ENCODE data around the gene BCL2L15. TPM values are rescaled to one million over a fixed set of nuclear protein-coding genes. Genes with fewer than 3 reads are reported as not detected.
"Not testable (repeated sequence)": the region's sequence is repeated elsewhere in the genome, so short reads cannot be mapped to it uniquely, and the experiment has no call there.

BCL2L15 gene
- total RNA-seq, 2 experiments from 2014 or later, result 0.98 to 1.1 TPM

DNA sequence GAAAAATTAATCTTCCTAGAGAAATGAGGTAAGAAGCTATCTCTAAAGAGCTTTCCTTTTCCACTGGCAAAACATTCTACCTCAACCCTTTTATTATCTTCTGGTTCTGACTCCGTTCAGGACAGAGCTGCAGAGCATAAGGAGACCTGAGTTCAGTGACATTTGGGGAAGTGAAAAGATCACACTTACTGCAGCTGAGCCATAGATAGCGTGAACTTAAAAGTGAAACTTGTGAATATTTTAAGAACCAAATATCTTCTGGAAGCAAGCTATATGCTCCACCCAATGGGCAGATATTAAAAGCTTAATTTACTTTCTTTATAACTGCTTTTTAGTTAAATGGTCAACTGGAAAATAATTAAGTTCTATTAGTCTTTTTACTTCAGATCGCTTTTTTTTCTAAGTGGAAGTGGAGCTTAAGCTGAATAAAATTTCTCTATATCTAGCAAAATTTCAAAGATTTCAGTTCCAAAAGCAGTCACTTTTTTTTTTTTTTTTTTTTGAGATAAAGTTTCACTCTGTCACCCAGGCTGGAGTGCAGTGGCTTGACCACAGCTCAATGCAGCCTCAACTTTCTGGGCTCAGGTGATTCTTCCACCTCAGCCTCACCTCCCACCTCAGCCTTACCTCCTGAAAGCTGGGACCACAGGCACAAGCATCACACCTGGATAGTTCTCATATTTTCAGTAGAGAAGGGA, 27.8 kb downstream of the BCL2L15 start:
- no peaks in the 10 kb centered on the region for H3K27me3 Mint-ChIP-seq
- ChIA-PET CTCF (interaction anchor here (0.5 to 3.5 kb wide), 9 partner anchors 10 to 1090 kb away, joined by 3 to 15 read pairs (median 4); no protein-coding TSS in a partner anchor), POLR2A (interaction anchor here (0.7 to 1.5 kb wide), 2 partner anchors 11 to 70 kb away, joined by 3 to 4 read pairs; partner anchors contain the start of gene HIPK1)
- no peak overlapping the region for H3K4me3 Mint-ChIP-seq
- H3K36me3 Mint-ChIP-seq (ENCODE audit: low read depth), result peaks cover 57% of the 10 kb centered on the region
- no peak for DNase-seq
- H3K9me3 Mint-ChIP-seq, result no peaks in the 10 kb centered on the region
- no peak overlapping the region for H3K27ac Mint-ChIP-seq
- peaks cover 43% of the 10 kb centered on the region for H3K4me1 Mint-ChIP-seq

DNA sequence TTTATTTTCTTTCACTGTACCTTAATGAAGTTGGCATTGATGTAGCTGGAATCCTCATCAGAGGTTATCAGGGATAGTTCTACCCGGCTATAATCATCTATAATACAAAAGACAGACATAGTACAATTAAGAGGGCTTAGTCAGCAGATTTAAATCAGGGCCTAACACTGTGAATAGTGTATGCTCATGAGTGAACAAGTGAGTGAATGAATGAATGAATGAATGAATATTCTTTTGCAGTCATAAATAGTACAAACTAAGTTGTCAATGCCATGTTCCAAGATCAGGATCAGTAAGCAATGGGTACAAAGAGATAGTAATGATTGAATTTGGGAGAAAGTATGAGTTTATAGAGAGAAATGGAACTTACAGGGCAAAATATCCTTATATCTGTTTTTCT, 28.4 kb downstream of the BCL2L15 start:
- peaks cover 61% of the 10 kb centered on the region for H3K36me3 Mint-ChIP-seq (ENCODE audit: low read depth)
- DNase-seq, result no peak
- H3K4me1 Mint-ChIP-seq, result peaks cover 47% of the 10 kb centered on the region
- ChIA-PET POLR2A (no interaction called here), CTCF (interaction anchor here (0.5 to 3.5 kb wide), 4 partner anchors 9 to 854 kb away, joined by 3 to 15 read pairs (median 5); no protein-coding TSS in a partner anchor)
- H3K9me3 Mint-ChIP-seq, result no peaks in the 10 kb centered on the region
- no peak overlapping the region for H3K4me3 Mint-ChIP-seq
- no peaks in the 10 kb centered on the region for H3K27me3 Mint-ChIP-seq
- H3K27ac Mint-ChIP-seq, result no peak overlapping the region

DNA sequence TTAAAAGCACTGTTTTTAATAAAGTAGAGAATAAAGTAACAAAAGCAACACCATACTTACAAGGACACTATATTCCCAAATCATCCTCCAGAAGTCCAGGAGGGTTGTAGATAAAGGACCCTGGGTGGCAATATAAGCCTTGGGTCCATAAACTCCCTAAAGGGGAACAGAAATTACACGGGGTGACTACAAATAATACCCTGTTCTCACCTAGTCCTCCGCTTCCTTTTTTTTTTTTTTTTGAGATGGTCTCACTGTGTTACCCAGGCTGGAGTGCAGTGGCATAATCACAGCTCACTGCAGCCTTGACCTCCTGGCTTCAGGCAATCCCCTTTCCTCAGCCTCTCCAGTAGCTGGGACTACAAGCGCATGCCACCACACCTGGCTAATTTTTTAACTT, 29.0 kb downstream of the BCL2L15 start:
- Mint-ChIP-seq H3K4me1 (peaks cover 45% of the 10 kb centered on the region), H3K36me3 (ENCODE audit: low read depth) (peaks cover 58% of the 10 kb centered on the region), H3K27ac (no peak overlapping the region), H3K4me3 (no peak overlapping the region), H3K27me3 (no peaks in the 10 kb centered on the region), H3K9me3 (no peaks in the 10 kb centered on the region)
- DNase-seq, result no peak
- POLR2A ChIA-PET, result no interaction called here
- CTCF ChIA-PET, result interaction anchor here (1.8 to 3.5 kb wide), 2 partner anchors 8 to 11 kb away, joined by 7 to 15 read pairs; no protein-coding TSS in a partner anchor

DNA sequence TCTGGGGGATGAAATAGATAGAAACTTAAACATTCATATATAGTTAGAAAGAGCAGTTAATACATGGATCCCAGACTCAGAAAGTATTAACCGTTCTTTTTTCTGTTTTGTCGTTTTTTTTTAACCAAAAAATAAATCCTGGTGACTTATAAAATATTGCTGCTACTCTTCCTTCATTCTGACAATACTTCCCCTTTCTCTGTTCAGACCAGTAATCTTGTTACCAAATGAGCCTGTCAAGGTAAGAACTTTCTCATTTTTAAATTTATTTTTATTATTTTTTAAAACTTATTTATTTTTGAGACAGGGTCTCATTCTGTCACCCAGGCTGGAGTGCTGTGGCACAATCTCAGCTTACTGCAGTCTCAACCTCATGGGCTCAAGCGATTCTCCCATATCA, 29.6 kb downstream of the BCL2L15 start:
- no peaks in the 10 kb centered on the region for H3K27me3 Mint-ChIP-seq
- no peak for DNase-seq
- peaks cover 41% of the 10 kb centered on the region for H3K4me1 Mint-ChIP-seq
- no peak overlapping the region for H3K4me3 Mint-ChIP-seq
- H3K27ac Mint-ChIP-seq, result no peak overlapping the region
- peaks cover 55% of the 10 kb centered on the region for H3K36me3 Mint-ChIP-seq (ENCODE audit: low read depth)
- no peaks in the 10 kb centered on the region for H3K9me3 Mint-ChIP-seq
- POLR2A ChIA-PET, result no interaction called here
- CTCF ChIA-PET, result interaction anchor here (3.5 kb wide), 1 partner anchor 12 kb away, joined by 15 read pairs; no protein-coding TSS in a partner anchor

DNA sequence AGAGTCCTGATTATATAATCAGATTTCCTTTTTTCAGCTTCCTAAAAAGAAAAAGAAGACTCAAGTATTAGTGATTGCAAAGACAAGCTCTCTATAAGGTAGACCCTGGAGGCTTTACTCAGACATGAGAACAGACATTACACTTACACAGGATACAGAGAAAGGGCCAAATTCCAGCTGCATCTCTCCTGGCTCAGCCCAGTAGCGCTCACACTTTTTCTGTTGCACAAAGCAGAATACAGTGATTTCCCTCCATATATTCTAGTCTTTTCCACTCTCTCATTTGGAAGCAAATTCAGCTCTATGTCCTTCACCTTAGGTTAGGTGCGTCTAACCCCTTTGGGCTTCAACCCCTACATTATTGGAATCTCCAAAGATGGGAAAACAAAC, 31.0 kb downstream of the BCL2L15 start:
- H3K4me3 Mint-ChIP-seq, result no peak overlapping the region
- H3K36me3 Mint-ChIP-seq (ENCODE audit: low read depth), result peaks cover 56% of the 10 kb centered on the region
- no peak overlapping the region for H3K27ac Mint-ChIP-seq
- ChIA-PET POLR2A (no interaction called here), CTCF (interaction anchor here (1.4 to 2.6 kb wide), 6 partner anchors 10 to 74 kb away, joined by 3 to 7 read pairs (median 4); partner anchors contain the start of gene AP4B1)
- H3K4me1 Mint-ChIP-seq, result peaks cover 33% of the 10 kb centered on the region
- no peak for DNase-seq
- no peaks in the 10 kb centered on the region for H3K9me3 Mint-ChIP-seq
- no peaks in the 10 kb centered on the region for H3K27me3 Mint-ChIP-seq

DNA sequence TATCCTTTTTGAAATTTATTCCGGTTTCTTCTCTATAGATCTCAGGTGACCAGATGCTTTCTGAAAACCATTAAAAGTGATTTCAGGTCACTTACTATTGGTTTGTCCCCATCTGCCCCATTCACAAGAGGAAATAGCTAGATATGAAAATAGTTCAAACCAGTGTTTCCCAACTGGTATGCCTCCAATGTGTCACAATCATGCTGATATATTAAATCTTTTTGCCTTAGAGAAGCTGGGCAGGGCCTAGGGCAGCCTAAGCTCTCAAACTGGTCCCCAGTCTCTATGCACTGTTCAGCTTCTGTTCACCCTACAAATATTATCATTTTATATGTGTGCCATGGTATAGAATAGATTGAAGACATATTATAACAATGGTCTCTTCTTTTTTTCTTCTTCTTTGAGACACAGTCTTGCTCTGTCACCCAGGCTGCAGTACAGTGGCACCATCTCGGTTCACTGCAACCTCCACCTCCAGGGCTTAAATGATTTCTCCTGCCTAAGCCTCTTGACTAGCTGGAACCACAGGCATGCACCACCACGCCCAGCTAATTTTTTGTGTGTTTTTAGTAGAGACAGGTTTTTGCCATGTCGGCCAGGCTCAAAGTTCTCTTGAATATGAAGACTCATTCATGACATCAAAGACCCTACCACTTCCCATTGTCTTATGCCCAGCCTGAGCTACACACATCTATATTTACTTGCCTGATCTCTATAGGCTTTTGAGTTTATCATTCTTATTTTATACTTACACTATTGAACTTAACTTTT, 31.6 kb downstream of the BCL2L15 start:
- Mint-ChIP-seq H3K4me3 (no peak overlapping the region), H3K9me3 (no peaks in the 10 kb centered on the region), H3K27me3 (no peaks in the 10 kb centered on the region), H3K4me1 (peaks cover 31% of the 10 kb centered on the region), H3K36me3 (ENCODE audit: low read depth) (peaks cover 58% of the 10 kb centered on the region), H3K27ac (no peak overlapping the region)
- DNase-seq, result no peak
- POLR2A ChIA-PET, result interaction anchor here (0.6 to 0.7 kb wide), 2 partner anchors 74 to 93 kb away, joined by 3 to 7 read pairs; no protein-coding TSS in a partner anchor
- CTCF ChIA-PET, result interaction anchor here (0.9 to 2.6 kb wide), 8 partner anchors 11 to 75 kb away, joined by 3 to 7 read pairs (median 4); partner anchors contain the start of gene AP4B1

DNA sequence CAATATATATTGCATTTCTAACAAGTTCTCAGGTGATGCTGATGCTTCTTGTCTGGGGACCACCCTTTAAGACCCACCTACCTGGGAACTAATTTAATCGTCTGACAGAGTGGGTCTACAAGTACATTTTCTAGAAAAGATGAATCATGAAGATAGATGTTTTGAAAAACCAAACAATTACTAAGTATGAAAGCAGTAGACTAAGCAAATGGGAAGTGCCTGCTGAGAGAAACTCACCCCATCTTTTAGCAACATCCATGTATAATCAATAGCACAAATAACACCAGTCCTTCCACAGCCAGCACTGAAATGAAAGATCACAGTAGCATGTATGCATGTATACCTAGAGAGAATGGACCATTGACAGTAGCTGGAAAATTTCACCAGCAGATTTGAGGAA, 33.1 kb downstream of the BCL2L15 start:
- no peak for DNase-seq
- Mint-ChIP-seq H3K4me1 (peaks cover 29% of the 10 kb centered on the region), H3K27ac (no peak overlapping the region), H3K27me3 (no peaks in the 10 kb centered on the region), H3K9me3 (no peaks in the 10 kb centered on the region), H3K4me3 (no peak overlapping the region), H3K36me3 (ENCODE audit: low read depth) (peaks cover 67% of the 10 kb centered on the region)
- ChIA-PET POLR2A (no interaction called here), CTCF (interaction anchor here (2.6 kb wide), 1 partner anchor 50 kb away, joined by 7 read pairs; the partner anchor contains the start of gene AP4B1)

DNA sequence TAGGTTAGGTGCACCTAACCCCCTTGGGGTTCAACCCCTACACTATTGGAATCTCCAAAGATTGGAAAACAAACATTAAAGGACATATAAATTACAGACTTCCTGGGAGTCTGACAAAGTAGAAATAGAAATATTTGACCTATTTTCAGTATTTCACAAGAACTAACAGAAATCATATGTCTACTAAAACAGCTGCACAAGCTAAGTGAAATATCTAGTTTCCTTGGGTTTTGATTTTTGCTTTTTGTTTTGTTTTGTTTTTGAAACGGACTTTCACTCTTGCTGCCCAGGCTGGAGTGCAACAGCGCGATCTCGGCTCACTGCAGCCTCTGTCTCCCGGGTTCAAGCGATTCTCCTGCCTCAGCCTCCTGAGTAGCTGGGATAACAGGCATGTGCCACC, 34.7 kb downstream of the BCL2L15 start:
- POLR2A ChIA-PET, H3K27ac Mint-ChIP-seq, H3K4me3 Mint-ChIP-seq, DNase-seq, CTCF ChIA-PET, H3K9me3 Mint-ChIP-seq, H3K27me3 Mint-ChIP-seq: not testable (repeated sequence)
- Mint-ChIP-seq H3K36me3 (ENCODE audit: low read depth) (peaks cover 68% of the 10 kb centered on the region), H3K4me1 (peaks cover 25% of the 10 kb centered on the region)

DNA sequence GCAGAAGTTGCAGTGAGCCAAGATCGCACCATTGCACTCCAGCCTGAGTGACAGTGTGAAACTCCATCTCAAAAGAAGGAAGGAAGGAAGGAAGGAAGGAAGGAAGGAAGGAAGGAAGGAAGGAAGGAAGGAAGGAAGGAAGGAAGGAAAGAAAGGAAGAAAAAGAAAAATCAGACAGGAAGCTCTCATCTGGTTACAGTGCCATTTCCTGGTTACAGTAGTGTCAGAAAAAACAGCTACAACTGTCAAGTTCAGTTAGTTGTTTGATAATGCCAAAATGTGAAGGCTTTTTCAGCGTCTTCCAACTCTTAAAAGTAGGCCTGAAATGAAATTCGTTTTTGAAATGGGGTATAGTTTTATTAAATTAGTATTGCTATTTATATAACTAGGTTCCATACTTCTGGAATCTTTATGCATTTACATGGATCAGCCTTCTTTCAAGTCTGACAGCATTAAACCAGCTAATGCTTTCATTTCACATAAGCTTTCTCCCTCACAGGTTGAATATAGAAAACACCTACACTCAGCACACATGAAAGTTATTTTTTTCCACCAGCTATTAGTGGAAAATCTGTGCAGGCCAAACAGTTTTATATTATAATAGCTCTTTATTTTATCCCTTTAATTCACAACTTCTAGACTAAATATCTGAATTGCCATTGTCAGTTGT, 37.1 kb downstream of the BCL2L15 start:
- no peak for DNase-seq
- H3K27ac Mint-ChIP-seq, result peak overlapping the region; percentile 52
- CTCF ChIA-PET, result interaction anchor here (0.7 to 1.2 kb wide), 2 partner anchors 9 to 10 kb away, joined by 3 to 7 read pairs; no protein-coding TSS in a partner anchor

DNA sequence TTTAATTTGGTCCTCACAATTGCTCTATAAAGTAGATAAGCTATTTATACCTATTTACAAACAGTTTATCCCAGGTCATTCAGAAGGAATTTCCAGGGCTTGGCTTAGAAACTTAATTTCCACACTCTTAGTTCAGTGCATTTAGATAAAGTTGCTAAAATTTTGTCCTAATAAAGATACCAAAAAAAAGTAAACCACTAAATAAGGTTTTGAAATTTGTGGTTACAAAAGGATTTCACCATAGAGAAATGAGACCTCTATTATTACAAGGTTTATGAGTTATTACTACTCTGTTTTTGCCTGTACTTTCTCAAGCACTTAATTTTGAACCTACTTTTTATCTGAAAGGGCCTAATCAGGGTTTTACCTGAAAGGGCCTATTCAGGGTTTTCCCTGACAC, 38.3 kb downstream of the BCL2L15 start:
- Mint-ChIP-seq H3K27ac (no peak overlapping the region), H3K36me3 (ENCODE audit: low read depth) (peaks cover 65% of the 10 kb centered on the region), H3K27me3 (no peaks in the 10 kb centered on the region), H3K9me3 (peaks cover 6% of the 10 kb centered on the region), H3K4me1 (peaks cover 15% of the 10 kb centered on the region), H3K4me3 (no peak overlapping the region)
- DNase-seq, result no peak
- ChIA-PET POLR2A (no interaction called here), CTCF (no interaction called here)

More for the DNA sequence above, 37.1 kb downstream of the BCL2L15 start:
- H3K4me3 Mint-ChIP-seq, result no peak overlapping the region
- peaks cover 6% of the 10 kb centered on the region for H3K9me3 Mint-ChIP-seq
- H3K36me3 Mint-ChIP-seq (ENCODE audit: low read depth), result peaks cover 72% of the 10 kb centered on the region
- POLR2A ChIA-PET, result no interaction called here
- no peaks in the 10 kb centered on the region for H3K27me3 Mint-ChIP-seq
- peaks cover 19% of the 10 kb centered on the region for H3K4me1 Mint-ChIP-seq

DNA sequence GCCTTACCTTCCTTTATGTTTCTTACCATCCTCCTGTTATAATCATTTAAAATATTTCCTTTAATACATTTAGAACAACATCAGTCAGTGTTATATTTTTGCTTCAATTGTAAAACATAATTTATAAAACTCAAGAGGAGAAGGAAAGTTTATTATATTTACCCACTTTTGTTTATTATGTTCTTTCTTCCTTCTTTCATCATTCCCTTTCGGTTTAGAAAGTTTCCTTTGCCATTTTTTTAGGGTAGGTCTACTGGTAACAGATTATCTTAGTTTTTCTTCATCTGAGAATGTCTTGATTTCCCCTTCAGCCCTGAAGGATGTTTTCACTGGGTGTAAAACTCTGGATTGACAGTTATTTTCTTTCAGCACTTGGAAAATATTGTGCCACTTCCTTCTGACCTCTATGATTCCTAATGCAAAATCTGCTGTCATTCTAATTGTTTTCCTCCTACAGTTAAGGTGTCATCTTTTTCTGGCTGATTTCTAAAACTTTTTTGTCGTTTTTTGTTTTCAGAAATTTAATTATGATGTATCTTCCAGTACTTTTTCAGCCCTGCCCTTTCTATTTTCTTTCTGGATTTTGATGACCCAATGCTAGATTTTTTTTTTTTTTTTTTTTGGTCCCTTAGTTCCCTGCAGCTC, 40.9 kb downstream of the BCL2L15 start:
- ChIA-PET POLR2A (interaction anchor here (0.7 kb wide), 1 partner anchor 142 kb away, joined by 12 read pairs; no protein-coding TSS in a partner anchor), CTCF (no interaction called here)
- Mint-ChIP-seq H3K27ac (no peak overlapping the region), H3K36me3 (ENCODE audit: low read depth) (peaks cover 69% of the 10 kb centered on the region), H3K9me3 (peaks cover 6% of the 10 kb centered on the region), H3K4me3 (no peak overlapping the region), H3K27me3 (no peaks in the 10 kb centered on the region), H3K4me1 (peaks cover 13% of the 10 kb centered on the region)
- DNase-seq, result no peak

DNA sequence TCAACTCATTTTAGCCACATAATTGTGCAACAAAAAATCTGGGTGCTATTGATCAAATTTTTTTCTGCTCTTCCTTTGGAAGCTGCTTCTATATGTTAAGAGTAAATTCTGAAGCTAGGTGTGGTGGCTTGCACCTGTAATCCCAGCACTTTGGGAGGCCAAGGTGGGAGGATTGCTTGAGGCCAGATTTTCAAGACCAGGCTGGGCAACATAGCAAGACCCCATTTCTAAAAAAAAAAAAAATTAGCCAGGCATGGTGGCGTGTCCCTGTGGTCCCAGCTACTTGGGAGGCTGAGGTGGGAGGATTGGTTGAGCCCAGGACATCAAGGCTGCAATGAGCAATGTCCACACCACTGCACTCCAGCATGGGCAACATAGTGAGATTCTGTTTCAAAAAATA, 50.8 kb downstream of the BCL2L15 start:
- DNase-seq, result no peak
- Mint-ChIP-seq H3K27ac (no peak overlapping the region), H3K9me3 (no peaks in the 10 kb centered on the region), H3K4me1 (peaks cover 12% of the 10 kb centered on the region), H3K27me3 (no peaks in the 10 kb centered on the region), H3K36me3 (ENCODE audit: low read depth) (peaks cover 54% of the 10 kb centered on the region), H3K4me3 (no peak overlapping the region)
- POLR2A ChIA-PET, result no interaction called here
- CTCF ChIA-PET, result interaction anchor here (0.6 to 1.8 kb wide), 3 partner anchors 30 to 94 kb away, joined by 3 to 5 read pairs (median 3); partner anchors contain the start of genes AP4B1 and DCLRE1B
